GM12873 (cell line): ENCODE results near the gene SMURF2.

Experiments
- TF ChIP-seq, protein P1 (sequence below): IDR thresholded peaks from 2 replicates; pipeline ENCODE4 v1.5.1; 2012; ENCODE audit warnings: low read depth, mild to moderate bottlenecking, moderate library complexity, low read length, control low read depth; ENCODE audit not compliant: insufficient read depth; ENCODE audit errors: missing control alignments

The SMURF2 gene

DNA sequence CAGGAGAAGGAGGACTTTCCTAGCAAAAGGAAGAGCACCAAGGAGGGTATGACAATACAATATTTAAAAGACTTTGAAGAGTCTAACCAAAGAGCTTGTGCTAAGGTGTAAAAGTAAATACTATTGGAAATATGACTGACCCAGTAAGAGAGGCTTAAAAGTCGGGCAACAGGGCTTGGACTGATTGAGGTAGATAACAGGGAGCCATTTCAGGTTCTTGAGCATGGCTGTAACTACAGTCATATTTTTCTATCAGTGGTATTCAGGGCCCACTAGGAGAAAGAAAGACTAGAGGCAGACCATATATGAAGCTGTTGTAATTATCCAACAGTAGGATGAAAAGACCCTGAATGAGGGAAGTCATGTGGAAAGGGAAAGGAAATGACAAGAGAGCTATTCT lies 62.3 kb downstream of the SMURF2 start:
- TF ChIP-seq, protein P1, sequence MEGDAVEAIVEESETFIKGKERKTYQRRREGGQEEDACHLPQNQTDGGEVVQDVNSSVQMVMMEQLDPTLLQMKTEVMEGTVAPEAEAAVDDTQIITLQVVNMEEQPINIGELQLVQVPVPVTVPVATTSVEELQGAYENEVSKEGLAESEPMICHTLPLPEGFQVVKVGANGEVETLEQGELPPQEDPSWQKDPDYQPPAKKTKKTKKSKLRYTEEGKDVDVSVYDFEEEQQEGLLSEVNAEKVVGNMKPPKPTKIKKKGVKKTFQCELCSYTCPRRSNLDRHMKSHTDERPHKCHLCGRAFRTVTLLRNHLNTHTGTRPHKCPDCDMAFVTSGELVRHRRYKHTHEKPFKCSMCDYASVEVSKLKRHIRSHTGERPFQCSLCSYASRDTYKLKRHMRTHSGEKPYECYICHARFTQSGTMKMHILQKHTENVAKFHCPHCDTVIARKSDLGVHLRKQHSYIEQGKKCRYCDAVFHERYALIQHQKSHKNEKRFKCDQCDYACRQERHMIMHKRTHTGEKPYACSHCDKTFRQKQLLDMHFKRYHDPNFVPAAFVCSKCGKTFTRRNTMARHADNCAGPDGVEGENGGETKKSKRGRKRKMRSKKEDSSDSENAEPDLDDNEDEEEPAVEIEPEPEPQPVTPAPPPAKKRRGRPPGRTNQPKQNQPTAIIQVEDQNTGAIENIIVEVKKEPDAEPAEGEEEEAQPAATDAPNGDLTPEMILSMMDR, result no peak

DNA sequence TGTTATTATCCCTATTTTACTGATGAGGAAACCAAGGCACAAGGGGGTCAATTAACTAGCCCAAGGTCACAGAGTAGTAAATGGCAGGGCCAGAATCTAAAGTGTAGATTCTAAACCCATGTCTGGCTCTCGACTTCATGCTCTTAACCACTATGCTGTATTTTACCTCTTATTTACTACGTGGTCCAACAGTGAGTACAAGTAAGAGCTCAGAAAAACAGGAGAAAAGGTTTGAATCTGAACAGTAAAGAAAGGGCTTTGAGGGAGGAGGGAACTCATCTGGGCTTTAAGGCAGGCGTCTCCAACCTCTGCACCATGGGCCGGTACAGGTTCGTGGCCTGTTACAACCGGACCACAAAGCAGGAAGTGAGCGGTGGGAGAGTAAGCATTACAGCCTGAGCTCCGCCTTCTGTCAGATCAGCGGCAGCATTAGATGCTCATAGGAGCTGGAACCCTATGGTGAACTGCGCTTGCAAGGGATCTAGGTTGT lies 62.9 kb downstream of the SMURF2 start:
- TF ChIP-seq, protein P1, result no peak

DNA sequence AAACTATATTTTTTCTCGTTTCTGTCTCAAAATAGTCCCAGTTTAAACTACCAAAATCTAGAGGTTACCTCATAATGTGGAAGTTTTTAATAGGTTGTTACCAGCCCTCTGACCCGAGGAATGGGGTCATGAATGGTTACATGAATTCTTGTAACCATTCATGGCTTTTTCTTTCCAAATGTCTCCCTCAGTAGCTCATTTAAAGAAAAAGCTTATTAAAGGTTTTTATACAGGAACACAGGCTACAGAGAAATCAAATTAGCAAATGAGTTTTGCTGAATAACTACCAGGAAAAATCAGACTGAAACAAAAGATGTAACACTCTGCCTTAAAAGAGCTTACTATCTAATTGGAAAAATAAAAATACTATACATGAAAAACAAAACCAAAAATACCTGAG lies 63.4 kb downstream of the SMURF2 start:
- TF ChIP-seq, protein P1, result no peak

DNA sequence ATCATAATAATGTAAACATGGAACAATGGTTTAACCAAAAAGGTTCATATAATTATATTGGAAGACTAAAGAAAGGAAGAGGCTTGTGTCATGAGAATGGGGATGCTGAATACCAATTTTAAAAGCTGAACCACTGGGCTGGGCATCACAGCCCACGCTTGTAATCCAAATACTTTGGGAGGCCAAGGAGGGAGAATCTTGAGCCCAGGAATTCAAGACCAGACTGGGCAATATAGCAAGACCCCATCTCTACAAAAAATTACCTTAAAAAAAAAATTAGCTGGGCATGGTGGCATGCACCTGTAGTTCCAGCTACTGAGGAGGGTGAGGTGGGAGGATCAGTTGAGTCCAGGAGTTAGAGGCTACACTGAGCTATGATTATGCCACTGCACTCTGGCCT lies 65.1 kb downstream of the SMURF2 start:
- TF ChIP-seq, protein P1, result no peak

DNA sequence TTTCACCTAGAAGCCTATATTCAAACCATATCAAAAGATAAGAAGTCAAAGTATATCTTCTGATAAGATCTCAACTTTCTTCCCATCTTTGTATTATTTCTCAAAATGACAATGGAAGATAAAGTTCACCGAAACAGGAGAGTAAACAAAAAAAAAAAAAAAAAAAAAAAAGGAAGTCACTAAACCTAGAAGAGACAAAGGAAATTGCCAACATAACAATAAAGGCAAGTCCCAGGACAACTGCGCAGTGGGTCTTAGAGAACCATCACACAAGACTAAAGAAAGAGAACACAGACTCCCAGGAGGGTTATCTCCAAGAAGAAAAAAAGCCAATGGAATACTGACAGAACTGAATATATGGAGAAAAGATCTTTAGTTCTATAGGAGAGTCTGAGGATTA lies 65.7 kb downstream of the SMURF2 start:
- TF ChIP-seq, protein P1, result no peak

DNA sequence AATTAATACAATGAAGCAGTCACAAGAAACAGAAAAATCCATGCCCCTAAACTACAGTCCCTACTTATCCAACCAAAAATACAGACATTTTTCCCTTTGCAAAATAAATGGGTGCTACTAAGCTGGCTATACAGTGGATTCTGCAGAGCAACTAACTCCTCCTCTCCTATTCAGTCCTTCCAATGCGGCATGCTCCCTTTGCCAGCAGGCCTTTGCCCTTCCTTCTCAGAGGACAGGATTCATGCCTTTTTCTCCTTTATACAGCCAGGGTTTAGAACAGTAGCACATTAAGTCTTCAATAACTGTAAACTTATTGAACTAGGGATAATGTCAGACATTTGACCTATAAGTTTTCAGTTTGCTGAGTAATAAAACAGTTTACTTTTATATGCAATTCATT lies 70.2 kb downstream of the SMURF2 start:
- TF ChIP-seq, protein P1, result no peak

DNA sequence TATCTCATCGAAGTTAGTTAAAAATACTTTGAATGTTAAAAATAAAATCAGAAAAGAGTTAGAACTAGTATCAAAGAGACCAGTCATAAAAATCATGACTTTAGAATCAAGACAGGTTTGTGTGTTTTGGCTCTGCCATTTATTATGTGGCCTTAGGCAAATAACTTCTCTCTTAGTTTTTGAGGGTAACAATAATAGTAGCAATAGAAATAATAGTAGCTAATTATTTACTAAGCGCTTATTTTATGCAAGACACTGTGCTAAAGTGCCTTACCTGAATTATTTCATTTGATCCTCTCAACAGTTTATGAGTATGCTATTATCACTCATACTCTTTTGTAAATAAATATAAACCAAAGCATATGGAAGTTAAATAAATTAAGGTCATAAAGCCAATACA lies 77.0 kb downstream of the SMURF2 start:
- TF ChIP-seq, protein P1, result no peak
